Activated CD8-positive, alpha-beta memory T cell treated with anti-CD3 and anti-CD28 coated beads, Interleukin-2, amount 50 U/mL, for 4 hours (primary cell): Measurements from ENCODE around the gene RARS1.

Experiments
- DNase-seq: peaks from one replicate; pipeline ENCODE4 v3.0.0-alpha.2; 2020

Gene RARS1

DNA sequence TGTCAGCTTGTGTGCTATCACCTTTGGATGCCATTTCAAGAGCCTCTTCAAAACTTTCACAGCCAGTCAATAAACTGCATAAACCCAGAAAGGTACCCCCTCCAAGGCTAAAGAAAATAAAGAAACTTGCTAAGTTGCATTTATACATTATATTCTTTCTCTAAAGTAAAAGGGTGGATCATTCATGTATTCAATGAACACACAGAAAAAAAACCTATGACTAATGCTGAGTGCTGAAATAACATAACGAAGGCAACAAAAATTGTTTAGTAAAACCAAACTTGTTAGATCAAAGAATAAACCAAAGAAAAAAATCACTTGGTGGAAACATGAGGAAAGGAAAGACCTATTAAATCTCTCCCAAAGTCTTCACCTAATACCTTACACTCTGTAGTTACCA lies 77.7 kb downstream of the RARS1 start:
- DNase-seq, result no peak

DNA sequence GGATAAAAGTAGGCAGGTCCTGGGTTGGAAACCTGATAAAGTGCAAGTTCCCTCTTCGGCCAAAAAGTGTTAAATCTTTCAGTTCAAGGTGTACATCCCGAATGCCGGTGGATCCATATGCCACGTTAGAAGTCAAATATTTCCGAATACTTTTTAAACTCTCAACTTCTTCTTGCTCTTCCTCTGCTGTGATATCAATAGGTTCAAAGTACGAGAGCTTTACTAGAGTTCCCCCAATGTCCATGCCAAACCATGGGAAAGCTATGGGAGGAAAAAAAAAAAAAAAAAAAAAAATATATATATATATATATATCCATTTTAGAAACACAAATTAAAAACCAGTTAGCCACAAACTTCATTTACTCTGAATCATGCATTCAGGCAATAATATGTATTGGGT lies 82.5 kb downstream of the RARS1 start:
- no peak for DNase-seq
